Loucy (cell line): ENCODE data around the gene KRTAP10-4.

Experiments
- H2AFZ ChIP-seq: fragments of 200-600 bp; sonication (generic); 2 replicates; pipeline ENCODE4 v1.6.0; 2016; ENCODE audit warnings: antibody characterized with exemption, mild to moderate bottlenecking, low read length, moderate library complexity
- H3F3A ChIP-seq: fragments of 200-600 bp; 2 replicates; pipeline ENCODE4 v1.6.0; 2016; ENCODE audit warnings: antibody characterized with exemption, low read depth, mild to moderate bottlenecking
- H3K27me3 ChIP-seq: fragments of 200-600 bp; sonication (generic); 2 replicates; pipeline ENCODE4 v1.6.1; 2014; ENCODE audit warnings: low read length, mild to moderate bottlenecking; ENCODE audit not compliant: insufficient read depth, poor library complexity, severe bottlenecking
- H3K36me3 ChIP-seq: fragments of 200-600 bp; sonication (generic); 2 replicates; pipeline ENCODE4 v1.6.1; 2016; ENCODE audit warnings: low read length; ENCODE audit not compliant: insufficient read depth
- H3K4me1 ChIP-seq: fragments of 200-600 bp; sonication (generic); 2 replicates; pipeline ENCODE4 v1.5.1; 2014; ENCODE audit warnings: low read length, mild to moderate bottlenecking; ENCODE audit not compliant: insufficient read depth, poor library complexity, severe bottlenecking
- H3K4me2 ChIP-seq: fragments of 200-600 bp; sonication (generic); 2 replicates; pipeline ENCODE4 v1.6.0; 2014; ENCODE audit warnings: antibody characterized with exemption, low read length, low read depth, mild to moderate bottlenecking; ENCODE audit not compliant: poor library complexity, severe bottlenecking
- H3K4me3 ChIP-seq: fragments of 200-600 bp; sonication (generic); 2 replicates; pipeline ENCODE4 v1.5.1; 2014; ENCODE audit warnings: low read length, mild to moderate bottlenecking, mixed read lengths; ENCODE audit not compliant: poor library complexity, severe bottlenecking
- H3K79me2 ChIP-seq: fragments of 200-600 bp; sonication (generic); 2 replicates; pipeline ENCODE4 v1.6.1; 2014; ENCODE audit warnings: low read length; ENCODE audit not compliant: insufficient read depth
- H3K9ac ChIP-seq: fragments of 200-600 bp; sonication (generic); 2 replicates; pipeline ENCODE4 v1.6.0; 2014; ENCODE audit warnings: mild to moderate bottlenecking, low read depth, low read length, moderate library complexity; ENCODE audit not compliant: poor library complexity, severe bottlenecking
- H3K9me2 ChIP-seq: fragments of 200-600 bp; sonication (generic); replicated peaks from 2 replicates; pipeline ENCODE4 v1.6.1; 2016; ENCODE audit warnings: low read depth, low read length, mixed read lengths
- H3K9me3 ChIP-seq: fragments of 200-600 bp; sonication (generic); 2 replicates; pipeline ENCODE4 v1.6.1; 2014; ENCODE audit warnings: mild to moderate bottlenecking, antibody characterized with exemption, low read length, low read depth; ENCODE audit not compliant: insufficient read depth
- H4K20me1 ChIP-seq: fragments of 200-600 bp; sonication (generic); 2 replicates; pipeline ENCODE4 v1.6.0; 2014; ENCODE audit warnings: antibody characterized with exemption, low read length, mild to moderate bottlenecking; ENCODE audit not compliant: insufficient read depth, poor library complexity, severe bottlenecking
- EZH2phosphoT487 ChIP-seq: fragments of 200-600 bp; IDR thresholded peaks from 2 replicates; pipeline ENCODE4 v1.6.1; 2018; ENCODE audit warnings: antibody characterized with exemption, mild to moderate bottlenecking, moderate library complexity, borderline replicate concordance
- TF ChIP-seq, protein P1 (sequence below): fragments of 200-600 bp; sonication (generic); conservative IDR thresholded peaks from 2 replicates; pipeline ENCODE4 v1.5.1; 2014; ENCODE audit warnings: mild to moderate bottlenecking, antibody characterized with exemption, low read length

The KRTAP10-4 gene

DNA sequence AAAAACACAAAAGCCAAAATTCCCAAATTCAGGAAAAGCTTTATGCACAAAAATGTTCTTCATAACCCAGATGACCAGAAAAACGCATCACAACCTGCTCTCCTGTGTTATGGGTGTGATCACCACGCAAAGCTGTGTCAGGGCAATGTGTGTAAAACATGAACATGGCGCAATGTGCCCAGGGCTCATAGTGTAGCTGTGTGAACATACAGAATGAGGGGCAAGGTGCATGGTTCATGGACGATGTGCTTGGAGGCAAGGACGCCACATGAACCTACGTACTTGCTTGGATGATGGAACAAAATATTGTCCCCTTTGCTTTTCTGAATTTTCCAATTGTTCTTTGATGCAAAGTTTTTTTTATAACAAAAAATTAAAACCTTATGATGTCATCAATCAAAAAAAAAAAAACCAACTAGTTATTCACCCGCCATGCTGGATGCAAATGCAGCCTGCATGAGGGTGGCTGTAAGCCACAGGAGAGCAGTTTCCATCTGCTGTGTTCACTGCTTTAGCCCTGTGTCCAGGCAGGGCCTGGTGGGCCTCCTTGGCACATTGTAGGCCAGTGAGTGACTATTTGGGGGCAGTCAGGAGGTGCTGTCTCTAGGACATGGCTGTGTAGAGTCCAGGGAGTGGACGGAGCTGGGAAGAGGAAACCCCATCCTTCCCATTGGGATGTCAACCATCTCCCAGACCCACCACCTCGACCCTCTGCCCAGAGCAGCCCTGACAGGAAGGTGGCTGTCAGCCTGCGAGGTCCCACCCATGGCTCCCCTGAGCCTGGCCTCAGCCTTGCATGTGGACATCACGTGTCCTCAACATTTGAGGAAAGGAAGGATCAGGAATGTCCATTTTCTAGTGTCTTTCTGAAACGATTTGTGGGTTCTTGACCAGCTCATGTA, 47.2 kb upstream of the KRTAP10-4 start:
- Histone ChIP-seq H2AFZ (no peak overlapping the region), H3K27me3 (no peaks in the 10 kb centered on the region), H3F3A (no peaks in the 10 kb centered on the region), H4K20me1 (no peaks in the 10 kb centered on the region), H3K79me2 (no peaks in the 10 kb centered on the region), H3K4me1 (no peaks in the 10 kb centered on the region), H3K9me2 (no peaks in the 10 kb centered on the region), H3K4me2 (no peak overlapping the region), H3K4me3 (no peak overlapping the region), H3K9me3 (peaks cover 11% of the 10 kb centered on the region; the same call in 1 of the 2 replicates), H3K9ac (no peak overlapping the region), H3K36me3 (no peaks in the 10 kb centered on the region)
- no peak for TF ChIP-seq EZH2phosphoT487
- TF ChIP-seq, protein P1, sequence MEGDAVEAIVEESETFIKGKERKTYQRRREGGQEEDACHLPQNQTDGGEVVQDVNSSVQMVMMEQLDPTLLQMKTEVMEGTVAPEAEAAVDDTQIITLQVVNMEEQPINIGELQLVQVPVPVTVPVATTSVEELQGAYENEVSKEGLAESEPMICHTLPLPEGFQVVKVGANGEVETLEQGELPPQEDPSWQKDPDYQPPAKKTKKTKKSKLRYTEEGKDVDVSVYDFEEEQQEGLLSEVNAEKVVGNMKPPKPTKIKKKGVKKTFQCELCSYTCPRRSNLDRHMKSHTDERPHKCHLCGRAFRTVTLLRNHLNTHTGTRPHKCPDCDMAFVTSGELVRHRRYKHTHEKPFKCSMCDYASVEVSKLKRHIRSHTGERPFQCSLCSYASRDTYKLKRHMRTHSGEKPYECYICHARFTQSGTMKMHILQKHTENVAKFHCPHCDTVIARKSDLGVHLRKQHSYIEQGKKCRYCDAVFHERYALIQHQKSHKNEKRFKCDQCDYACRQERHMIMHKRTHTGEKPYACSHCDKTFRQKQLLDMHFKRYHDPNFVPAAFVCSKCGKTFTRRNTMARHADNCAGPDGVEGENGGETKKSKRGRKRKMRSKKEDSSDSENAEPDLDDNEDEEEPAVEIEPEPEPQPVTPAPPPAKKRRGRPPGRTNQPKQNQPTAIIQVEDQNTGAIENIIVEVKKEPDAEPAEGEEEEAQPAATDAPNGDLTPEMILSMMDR = no peak

DNA sequence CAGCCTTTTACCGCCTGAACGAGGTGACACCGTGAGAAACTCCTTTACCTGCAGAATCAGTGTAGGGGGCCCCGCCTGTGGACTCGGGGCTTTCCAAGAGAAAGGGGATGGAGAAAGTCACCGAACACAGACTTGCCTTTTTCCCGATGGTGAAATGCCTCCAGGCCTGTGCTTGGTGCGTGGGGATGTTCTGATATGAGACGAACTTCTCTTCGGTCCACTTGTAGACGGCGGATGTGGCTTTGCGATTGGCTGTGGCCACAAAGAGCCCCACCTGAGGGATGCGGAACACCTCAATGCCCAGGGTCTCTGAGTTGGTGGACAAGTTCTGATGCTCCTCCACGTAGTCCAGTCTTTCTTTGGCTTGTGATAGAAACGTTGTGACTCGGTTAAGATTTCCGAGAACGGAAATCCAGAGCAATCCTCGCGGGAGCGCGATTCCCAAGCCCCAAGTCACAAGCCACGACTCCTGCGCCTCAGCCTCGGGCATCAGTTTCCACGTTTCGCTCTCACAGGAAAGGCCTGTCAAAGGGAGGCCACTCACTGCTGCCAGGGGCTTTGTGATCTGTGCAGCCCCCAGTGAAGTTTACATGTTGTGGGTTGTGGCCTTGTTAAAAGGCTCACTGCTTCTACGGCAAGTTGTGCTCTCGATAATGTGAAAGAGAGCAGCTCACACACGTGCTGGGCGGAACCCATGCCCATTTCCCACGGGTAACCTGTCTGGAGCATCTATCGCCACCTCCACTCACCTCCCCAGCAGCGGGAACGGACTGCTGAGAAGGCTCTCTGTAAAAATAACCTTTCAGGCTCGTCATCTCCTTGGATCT, 46.2 kb upstream of the KRTAP10-4 start:
- peaks cover 11% of the 10 kb centered on the region; the same call in 1 of the 2 replicates for H3K9me3 ChIP-seq
- no peaks in the 10 kb centered on the region for H4K20me1 ChIP-seq
- TF ChIP-seq, protein P1 = no peak
- TF ChIP-seq EZH2phosphoT487 = no peak
- H3K36me3 ChIP-seq = no peaks in the 10 kb centered on the region
- H3K4me1 ChIP-seq = no peaks in the 10 kb centered on the region
- H3K79me2 ChIP-seq = no peaks in the 10 kb centered on the region
- no peak overlapping the region for H3K4me2 ChIP-seq
- no peaks in the 10 kb centered on the region for H3K9me2 ChIP-seq
- no peaks in the 10 kb centered on the region for H3K27me3 ChIP-seq
- no peak overlapping the region for H3K4me3 ChIP-seq
- no peak overlapping the region for H3K9ac ChIP-seq
- H2AFZ ChIP-seq = no peak overlapping the region
- no peaks in the 10 kb centered on the region for H3F3A ChIP-seq

DNA sequence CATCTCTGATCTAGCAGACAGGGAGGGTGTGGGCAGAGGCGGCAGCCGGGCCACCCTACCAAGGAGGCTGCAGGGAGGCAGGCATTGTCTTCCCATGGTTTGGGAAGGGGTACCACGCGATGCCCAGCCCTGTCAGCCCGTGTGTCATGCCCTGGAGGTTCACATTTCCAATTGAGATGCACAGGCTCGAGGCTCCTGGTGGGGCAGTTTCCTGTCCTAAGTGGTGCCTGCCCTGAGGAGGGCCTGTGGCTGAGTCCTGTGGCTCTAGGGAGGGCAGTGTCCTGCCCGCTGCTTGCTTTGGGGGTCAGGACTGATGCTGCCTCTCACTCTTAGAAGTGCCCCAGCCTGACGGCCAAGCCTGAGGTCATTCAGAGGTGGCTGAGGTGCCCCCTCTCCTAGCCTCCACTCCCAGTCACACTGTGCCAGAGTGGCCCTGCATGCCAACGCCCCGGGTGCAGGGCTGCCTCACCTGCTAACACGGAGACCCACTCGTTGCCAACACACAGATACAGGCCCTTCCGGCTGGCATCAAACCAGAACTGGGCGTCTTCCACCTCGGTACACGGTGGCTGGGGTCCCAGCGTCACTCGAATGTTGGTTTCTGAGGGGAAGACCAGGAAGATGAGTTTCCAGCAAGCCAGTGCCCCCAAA, 45.4 kb upstream of the KRTAP10-4 start:
- no peak overlapping the region for H3K4me2 ChIP-seq
- no peak for TF ChIP-seq EZH2phosphoT487
- TF ChIP-seq, protein P1 = no peak
- H3K36me3 ChIP-seq = no peaks in the 10 kb centered on the region
- no peaks in the 10 kb centered on the region for H3K4me1 ChIP-seq
- no peaks in the 10 kb centered on the region for H3K79me2 ChIP-seq
- no peaks in the 10 kb centered on the region for H3K9me2 ChIP-seq
- H3K9ac ChIP-seq = no peak overlapping the region
- no peaks in the 10 kb centered on the region for H3F3A ChIP-seq
- H3K27me3 ChIP-seq = no peaks in the 10 kb centered on the region
- no peak overlapping the region for H3K4me3 ChIP-seq
- H3K9me3 ChIP-seq = peaks cover 11% of the 10 kb centered on the region; the same call in 1 of the 2 replicates
- H2AFZ ChIP-seq = no peak overlapping the region
- H4K20me1 ChIP-seq = no peaks in the 10 kb centered on the region
